Gastrocnemius medialis (tissue), 4 donors: ENCODE results near the gene FANCL.

Source experiments
- CTCF ChIP-seq, 5 experiments: fragments of 450-650 bp in 3 of 5; fragments of 200-600 bp in 2 of 5; sonication (generic) in 2 of 5; IDR thresholded peaks in 4 of 5; conservative IDR thresholded peaks in 1 of 5; 1 replicate in 4 of 5; 2 replicates in 1 of 5; pipeline ENCODE4 v1.5.1; 2016 to 2019; ENCODE audit warnings: antibody characterized with exemption in 5 of 5, mild to moderate bottlenecking in 3 of 5, moderate library complexity in 3 of 5
- POLR2A ChIP-seq, 2 donors: fragments of 450-650 bp; IDR thresholded peaks; one replicate each; pipeline ENCODE4 v1.6.1; 2017; ENCODE audit warnings: antibody characterized with exemption in 2 of 2, mild to moderate bottlenecking in 2 of 2, moderate library complexity in 2 of 2

- no peak for TF ChIP-seq CTCF (IDR thresholded peaks at IDR 0.05 in 4 of 5, conservative IDR thresholded peaks at IDR 0.05 in 1 of 5)
- TF ChIP-seq POLR2A (IDR thresholded peaks at IDR 0.05), result no peak
These were observed 109.7 kb downstream of the FANCL start for GRCh38 chr2:58131191-58132011.
